IMR-90 (cell line): ENCODE results near the gene LEPROT. TPM values are rescaled to one million over a fixed set of nuclear protein-coding genes. Genes with fewer than 3 reads are reported as not detected.

Source experiments
- ATAC-seq: fragments of 200-7000 bp; cut with Tn5 transposase; 2 replicates; pipeline ENCODE4 v1.9.1; 2020; ENCODE audit warnings: low read depth, mild to moderate bottlenecking, moderate library complexity
- BruUV-seq: library from RNA; stranded (reverse); fragments of 400-500 nt; replicated peaks from 2 replicates; lab custom pipeline; 2021; lab: Mats Ljungman, UMichigan
- CTCF ChIA-PET: fragments of 300-600 bp; formaldehyde crosslinking; extraction: SDS; loops from one replicate; lab custom pipeline; 2021; ENCODE audit warnings: antibody characterized with exemption; lab: Yijun Ruan, JAX
- POLR2A ChIA-PET: fragments of 300-600 bp; sonication (Branson Sonifier 250); formaldehyde crosslinking; loops from one replicate; lab custom pipeline; 2022; ENCODE audit warnings: antibody characterized with exemption; ENCODE audit not compliant: unreplicated experiment; lab: Charles Lee
- DNase-seq: peaks from one replicate; pipeline ENCODE4 v3.0.0; 2013
- H2AFZ ChIP-seq: replicated peaks from 2 replicates; pipeline ENCODE3; 2013; ENCODE audit warnings: low read length, mild to moderate bottlenecking; ENCODE audit not compliant: poor library complexity
- H2AK5ac ChIP-seq: 2 replicates; pipeline ENCODE4 v1.6.1; 2013; ENCODE audit warnings: low read depth, low read length, inconsistent platforms
- H2AK9ac ChIP-seq: replicated peaks from 2 replicates; pipeline ENCODE3; 2013; ENCODE audit warnings: mild to moderate bottlenecking, low read depth, low read length, moderate library complexity; ENCODE audit not compliant: poor library complexity
- H2BK120ac ChIP-seq: 2 replicates; pipeline ENCODE4 v1.6.1; 2013; ENCODE audit warnings: low read depth, low read length, inconsistent platforms
- H2BK15ac ChIP-seq: 3 replicates; pipeline ENCODE4 v1.6.1; 2013; ENCODE audit warnings: low read depth, low read length, inconsistent platforms
- H2BK20ac ChIP-seq: 2 replicates; pipeline ENCODE4 v1.6.1; 2013; ENCODE audit warnings: low read depth, mild to moderate bottlenecking, inconsistent platforms, low read length, moderate library complexity
- H2BK5ac ChIP-seq: 2 replicates; pipeline ENCODE4 v1.6.1; 2013; ENCODE audit warnings: mild to moderate bottlenecking, low read depth, low read length, inconsistent platforms; ENCODE audit not compliant: poor library complexity, severe bottlenecking
- H3K14ac ChIP-seq: replicated peaks from 2 replicates; pipeline ENCODE4 v1.6.1; 2013; ENCODE audit warnings: low read depth, low read length, inconsistent platforms
- H3K18ac ChIP-seq: 2 replicates; pipeline ENCODE4 v1.6.1; 2013; ENCODE audit warnings: low read depth, low read length, control low read depth
- H3K23ac ChIP-seq: 2 replicates; pipeline ENCODE4 v1.6.1; 2013; ENCODE audit warnings: low read depth, low read length, inconsistent platforms
- H3K27ac ChIP-seq: 2 replicates; pipeline ENCODE4 v1.5.1; 2013; ENCODE audit warnings: mild to moderate bottlenecking, control low read depth, low read length; ENCODE audit not compliant: insufficient read depth
- H3K27me3 ChIP-seq: 2 replicates; pipeline ENCODE4 v1.6.1; 2013; ENCODE audit warnings: low read length; ENCODE audit not compliant: control insufficient read depth, insufficient read depth
- H3K36me3 ChIP-seq: 2 replicates; pipeline ENCODE4 v1.6.1; 2013; ENCODE audit warnings: low read length, mixed read lengths; ENCODE audit not compliant: control insufficient read depth, insufficient read depth
- H3K4ac ChIP-seq: 2 replicates; pipeline ENCODE4 v1.6.1; 2013; ENCODE audit warnings: low read depth, low read length, inconsistent platforms
- H3K4me1 ChIP-seq: 2 replicates; pipeline ENCODE4 v1.6.1; 2013; ENCODE audit warnings: low read length, mixed read lengths; ENCODE audit not compliant: control insufficient read depth, insufficient read depth
- H3K4me2 ChIP-seq: 2 replicates; pipeline ENCODE4 v1.6.1; 2013; ENCODE audit warnings: low read depth, mild to moderate bottlenecking, control low read depth, low read length, moderate library complexity
- H3K4me3 ChIP-seq: 2 replicates; pipeline ENCODE4 v1.5.1; 2013; ENCODE audit warnings: low read depth, mild to moderate bottlenecking, control low read depth, low read length, moderate library complexity; ENCODE audit not compliant: insufficient read depth
- H3K56ac ChIP-seq: 2 replicates; pipeline ENCODE4 v1.6.1; 2013; ENCODE audit warnings: low read length, inconsistent platforms; ENCODE audit not compliant: insufficient read depth; ENCODE audit errors: extremely low read depth
- H3K79me1 ChIP-seq, 2 experiments: 2 replicates each; pipeline ENCODE4 v1.6.1; 2013; ENCODE audit warnings: low read length in 2 of 2, inconsistent platforms in 1 of 2, low read depth in 1 of 2
- H3K9ac ChIP-seq: 2 replicates; pipeline ENCODE4 v1.6.1; 2013; ENCODE audit warnings: low read depth, low read length, control low read depth
- H3K9me1 ChIP-seq: 2 replicates; pipeline ENCODE4 v1.6.1; 2013; ENCODE audit warnings: low read length, inconsistent platforms; ENCODE audit not compliant: insufficient read depth
- H3K9me3 ChIP-seq: 2 replicates; pipeline ENCODE4 v1.6.1; 2013; ENCODE audit warnings: low read length; ENCODE audit not compliant: control insufficient read depth, insufficient read depth
- H4K20me1 ChIP-seq: 2 replicates; pipeline ENCODE4 v1.6.1; 2013; ENCODE audit warnings: low read length, inconsistent platforms; ENCODE audit not compliant: insufficient read depth
- H4K5ac ChIP-seq: 2 replicates; pipeline ENCODE4 v1.6.1; 2013; ENCODE audit warnings: mild to moderate bottlenecking, low read depth, low read length, control low read depth
- H4K8ac ChIP-seq, 2 experiments: 2 replicates each; pipeline ENCODE4 v1.6.1; 2013; ENCODE audit warnings: low read depth in 2 of 2, low read length in 2 of 2, control low read depth in 1 of 2, inconsistent platforms in 1 of 2
- H4K91ac ChIP-seq: 2 replicates; pipeline ENCODE4 v1.6.1; 2013; ENCODE audit warnings: low read depth, low read length, inconsistent platforms; ENCODE audit not compliant: insufficient read depth
- BHLHE40 ChIP-seq: fragments of 150-350 bp; IDR thresholded peaks from 2 replicates; pipeline ENCODE4 v1.6.1; 2016; ENCODE audit warnings: mild to moderate bottlenecking, low read depth, low read length
- CEBPB ChIP-seq: IDR thresholded peaks from 2 replicates; pipeline ENCODE4 v1.6.1; 2012; ENCODE audit warnings: low read depth, low read length, improper control_type of control experiment
- CHD1 ChIP-seq: IDR thresholded peaks from 2 replicates; pipeline ENCODE4 v1.6.1; 2012; ENCODE audit warnings: low read depth, low read length, improper control_type of control experiment
- FOS ChIP-seq: fragments of 150-350 bp; IDR thresholded peaks from 2 replicates; pipeline ENCODE4 v1.6.1; 2016; ENCODE audit warnings: low read depth, low read length
- MAFK ChIP-seq: IDR thresholded peaks from 2 replicates; pipeline ENCODE4 v1.6.1; 2012; ENCODE audit warnings: low read depth, low read length, improper control_type of control experiment
- MAZ ChIP-seq: IDR thresholded peaks from 2 replicates; pipeline ENCODE4 v1.6.1; 2012; ENCODE audit warnings: low read depth, mild to moderate bottlenecking, low read length, improper control_type of control experiment, moderate library complexity, borderline replicate concordance
- MXI1 ChIP-seq: IDR thresholded peaks from 2 replicates; pipeline ENCODE4 v1.6.1; 2012; ENCODE audit warnings: low read depth, mild to moderate bottlenecking, low read length, moderate library complexity, borderline replicate concordance
- NFE2L2 ChIP-seq: fragments of 150-350 bp; IDR thresholded peaks from 2 replicates; pipeline ENCODE4 v1.6.1; 2016; ENCODE audit warnings: low read depth, mild to moderate bottlenecking, low read length
- POLR2A ChIP-seq: IDR thresholded peaks from 2 replicates; pipeline ENCODE4 v1.6.1; 2012; ENCODE audit warnings: mild to moderate bottlenecking, low read depth, low read length
- RAD21 ChIP-seq: IDR thresholded peaks from 2 replicates; pipeline ENCODE4 v1.6.1; 2012; ENCODE audit warnings: low read length, improper control_type of control experiment
- RCOR1 ChIP-seq: IDR thresholded peaks from 2 replicates; pipeline ENCODE4 v1.6.1; 2012; ENCODE audit warnings: mild to moderate bottlenecking, low read length, improper control_type of control experiment; ENCODE audit not compliant: insufficient replicate concordance
- RFX5 ChIP-seq: IDR thresholded peaks from 2 replicates; pipeline ENCODE4 v1.8.0; 2012; ENCODE audit warnings: low read depth, mild to moderate bottlenecking, low read length, moderate library complexity
- SMC3 ChIP-seq: fragments of 150-350 bp; IDR thresholded peaks from 2 replicates; pipeline ENCODE4 v1.6.1; 2016; ENCODE audit warnings: low read depth, mild to moderate bottlenecking, antibody characterized with exemption, low read length, moderate library complexity
- WGBS, 2 experiments: methylation state at CpG; one replicate each; pipeline versions ENCODE4 v1.1.5 to v1.1.7; 2013; ENCODE audit warnings: missing lambda C conversion rate in 2 of 2; ENCODE audit not compliant: insufficient read length in 1 of 2; ENCODE audit errors: extremely low coverage in 2 of 2; 5-methylcytosine and 5-hydroxymethylcytosine counted together
- dilution Hi-C: fragments of 300-500 bp; cut with HindIII; formaldehyde crosslinking; loops from one replicate; pipeline ENCODE4 v1.14.3; 2018; ENCODE audit warnings: low sequenced_read_pairs; ENCODE audit not compliant: unreplicated experiment
- in situ Hi-C: fragments of 300-500 bp; cut with MboI; formaldehyde crosslinking; loops from 3 replicates; pipeline ENCODE4 v1.14.3; 2019; ENCODE audit warnings: low sequenced_read_pairs, inconsistent platforms, mixed read lengths
- intact Hi-C: fragments of 100-400 bp; cut with micrococcal nuclease; formaldehyde crosslinking; loops from 2 replicates; pipeline ENCODE4 v1.10.0; 2022
- polyA plus RNA-seq, 3 experiments: library from polyadenylated mRNA; depleted of rRNA; stranded (reverse); fragments of >200 nt; gene quantifications; 2 replicates each; pipeline ENCODE4 v1.2.3, GENCODE V29; 2012; ENCODE audit warnings: low replicate concordance in 1 of 3
- total RNA-seq: library from RNA; depleted of rRNA; stranded (reverse); fragments of >200 nt; gene quantifications from 2 replicates; pipeline ENCODE4 v1.2.3, GENCODE V29; 2012
- TF ChIP-seq, protein P1 (sequence below): fragments of 150-350 bp; IDR thresholded peaks from 2 replicates; pipeline ENCODE4 v1.6.1; 2016; ENCODE audit warnings: low read depth, mild to moderate bottlenecking, low read length, moderate library complexity, borderline replicate concordance
- TF ChIP-seq, protein P2 (sequence below): conservative IDR thresholded peaks from 2 replicates; pipeline ENCODE4 v1.5.1; 2012; ENCODE audit warnings: mild to moderate bottlenecking, low read depth, low read length, improper control_type of control experiment
- TF ChIP-seq, protein P3 (sequence below): fragments of 150-350 bp; IDR thresholded peaks from 2 replicates; pipeline ENCODE4 v1.6.1; 2017; ENCODE audit warnings: mild to moderate bottlenecking, antibody characterized with exemption, low read length, low read depth

The LEPROT gene
- total and polyA plus RNA-seq, 2 of the 4 experiments (the other 2 are of a cell fraction), result 21.0 to 40.2 TPM

- no peak overlapping the region for H3K9ac ChIP-seq
- no peak overlapping the region for H2BK120ac ChIP-seq
- H2BK20ac ChIP-seq, result no peak overlapping the region
- H4K5ac ChIP-seq, result no peak overlapping the region
- H3K4ac ChIP-seq, result no peak overlapping the region
- no peak overlapping the region for H2AK9ac ChIP-seq
- intact Hi-C loops (no loop called here), in situ Hi-C loops (no loop called here), dilution Hi-C loops (no loop called here)
- no peaks in the 10 kb centered on the region for H3K9me3 ChIP-seq
- no peaks in the 10 kb centered on the region for H3K79me1 ChIP-seq
- H3K18ac ChIP-seq, result no peak overlapping the region
- no peak for DNase-seq
- no peaks in the 10 kb centered on the region for H3K4me1 ChIP-seq
- no peak overlapping the region for H4K8ac ChIP-seq
- no peak overlapping the region for H3K27ac ChIP-seq
- no peak overlapping the region for H3K14ac ChIP-seq
- CTCF ChIA-PET, result no interaction called here
- H2AFZ ChIP-seq, result no peak overlapping the region
- no peak overlapping the region for H3K23ac ChIP-seq
- no peaks in the 10 kb centered on the region for H3K36me3 ChIP-seq
- no CpG with 5 or more reads among the region's 3 CpGs for WGBS, 2 experiments
- no peaks in the 10 kb centered on the region; the same call in 1 of the 2 replicates for H3K27me3 ChIP-seq
- no peak overlapping the region for H3K4me3 ChIP-seq
- no TSS peak for BruUV-seq
- no peak overlapping the region for H3K56ac ChIP-seq
- no peak overlapping the region for H3K4me2 ChIP-seq
- H3K9me1 ChIP-seq, result no peaks in the 10 kb centered on the region
- H2BK5ac ChIP-seq, result no peak overlapping the region
- TF ChIP-seq MAFK (no peak), RFX5 (no peak), SMC3 (no peak), RCOR1 (no peak), BHLHE40 (no peak), MXI1 (no peak), NFE2L2 (no peak), MAZ (no peak), RAD21 (no peak), CHD1 (no peak), CEBPB (no peak), FOS (no peak), POLR2A (no peak)
- TF ChIP-seq, protein P1, sequence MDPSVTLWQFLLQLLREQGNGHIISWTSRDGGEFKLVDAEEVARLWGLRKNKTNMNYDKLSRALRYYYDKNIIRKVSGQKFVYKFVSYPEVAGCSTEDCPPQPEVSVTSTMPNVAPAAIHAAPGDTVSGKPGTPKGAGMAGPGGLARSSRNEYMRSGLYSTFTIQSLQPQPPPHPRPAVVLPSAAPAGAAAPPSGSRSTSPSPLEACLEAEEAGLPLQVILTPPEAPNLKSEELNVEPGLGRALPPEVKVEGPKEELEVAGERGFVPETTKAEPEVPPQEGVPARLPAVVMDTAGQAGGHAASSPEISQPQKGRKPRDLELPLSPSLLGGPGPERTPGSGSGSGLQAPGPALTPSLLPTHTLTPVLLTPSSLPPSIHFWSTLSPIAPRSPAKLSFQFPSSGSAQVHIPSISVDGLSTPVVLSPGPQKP, result no peak
- TF ChIP-seq, protein P2, sequence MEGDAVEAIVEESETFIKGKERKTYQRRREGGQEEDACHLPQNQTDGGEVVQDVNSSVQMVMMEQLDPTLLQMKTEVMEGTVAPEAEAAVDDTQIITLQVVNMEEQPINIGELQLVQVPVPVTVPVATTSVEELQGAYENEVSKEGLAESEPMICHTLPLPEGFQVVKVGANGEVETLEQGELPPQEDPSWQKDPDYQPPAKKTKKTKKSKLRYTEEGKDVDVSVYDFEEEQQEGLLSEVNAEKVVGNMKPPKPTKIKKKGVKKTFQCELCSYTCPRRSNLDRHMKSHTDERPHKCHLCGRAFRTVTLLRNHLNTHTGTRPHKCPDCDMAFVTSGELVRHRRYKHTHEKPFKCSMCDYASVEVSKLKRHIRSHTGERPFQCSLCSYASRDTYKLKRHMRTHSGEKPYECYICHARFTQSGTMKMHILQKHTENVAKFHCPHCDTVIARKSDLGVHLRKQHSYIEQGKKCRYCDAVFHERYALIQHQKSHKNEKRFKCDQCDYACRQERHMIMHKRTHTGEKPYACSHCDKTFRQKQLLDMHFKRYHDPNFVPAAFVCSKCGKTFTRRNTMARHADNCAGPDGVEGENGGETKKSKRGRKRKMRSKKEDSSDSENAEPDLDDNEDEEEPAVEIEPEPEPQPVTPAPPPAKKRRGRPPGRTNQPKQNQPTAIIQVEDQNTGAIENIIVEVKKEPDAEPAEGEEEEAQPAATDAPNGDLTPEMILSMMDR, result no peak
- TF ChIP-seq, protein P3, sequence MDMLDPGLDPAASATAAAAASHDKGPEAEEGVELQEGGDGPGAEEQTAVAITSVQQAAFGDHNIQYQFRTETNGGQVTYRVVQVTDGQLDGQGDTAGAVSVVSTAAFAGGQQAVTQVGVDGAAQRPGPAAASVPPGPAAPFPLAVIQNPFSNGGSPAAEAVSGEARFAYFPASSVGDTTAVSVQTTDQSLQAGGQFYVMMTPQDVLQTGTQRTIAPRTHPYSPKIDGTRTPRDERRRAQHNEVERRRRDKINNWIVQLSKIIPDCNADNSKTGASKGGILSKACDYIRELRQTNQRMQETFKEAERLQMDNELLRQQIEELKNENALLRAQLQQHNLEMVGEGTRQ, result no peak
- H4K20me1 ChIP-seq, result no peaks in the 10 kb centered on the region
- no peak overlapping the region for H2BK15ac ChIP-seq
- POLR2A ChIA-PET, result no interaction called here
- no peak overlapping the region for H4K91ac ChIP-seq
- ATAC-seq, result no peak
- H2AK5ac ChIP-seq, result no peak overlapping the region
Observed at GRCh38 chr1:65388908-65389695, 31.4 kb upstream of the LEPROT start.
